Gastrocnemius medialis (tissue), 4 donors: ENCODE data around the gene SLC22A12. TPM values are rescaled to one million over a fixed set of nuclear protein-coding genes. Genes with fewer than 3 reads are reported as not detected.

Experiments
- ATAC-seq, 2 donors: fragments of 150-250 bp; one replicate each; pipeline ENCODE4 v1.9.1; 2016
- DNase-seq, 2 donors: peaks; one replicate each; pipeline ENCODE4 v3.0.0-alpha.2; 2019
- H3K27ac ChIP-seq, 4 donors: fragments of 200-600 bp; sonication (generic); 1 replicate in 1 of 4; 2 replicates in 3 of 4; pipeline ENCODE4 v1.5.1; 2016 to 2018; ENCODE audit warnings: mild to moderate bottlenecking in 2 of 4, moderate library complexity in 1 of 4
- H3K27me3 ChIP-seq, 3 donors: fragments of 200-600 bp; sonication (generic) in 2 of 3; 1 replicate in 1 of 3; 2 replicates in 2 of 3; pipeline versions ENCODE4 v1.5.1 to v1.6.0; 2016 to 2019; ENCODE audit warnings: mild to moderate bottlenecking in 1 of 3, moderate library complexity in 1 of 3
- H3K36me3 ChIP-seq, 2 donors: fragments of 200-600 bp; sonication (generic) in 1 of 2; one replicate each; pipeline ENCODE4 v1.5.1; 2017 to 2018
- H3K4me1 ChIP-seq, 2 donors: fragments of 200-600 bp; sonication (generic) in 1 of 2; one replicate each; pipeline ENCODE4 v1.5.1; 2016 to 2017; ENCODE audit warnings: mild to moderate bottlenecking in 2 of 2
- H3K4me3 ChIP-seq, 4 donors: fragments of 200-600 bp; sonication (generic) in 3 of 4; 1 replicate in 1 of 4; 2 replicates in 3 of 4; pipeline ENCODE4 v1.5.1; 2016 to 2019; ENCODE audit warnings: mild to moderate bottlenecking in 2 of 4
- H3K9me3 ChIP-seq, 3 donors: fragments of 200-600 bp; sonication (generic) in 2 of 3; 1 replicate in 1 of 3; 2 replicates in 2 of 3; pipeline ENCODE4 v1.5.1; 2016 to 2019
- POLR2A ChIP-seq, 2 donors: fragments of 450-650 bp; IDR thresholded peaks; one replicate each; pipeline ENCODE4 v1.6.1; 2017; ENCODE audit warnings: antibody characterized with exemption in 2 of 2, mild to moderate bottlenecking in 2 of 2, moderate library complexity in 2 of 2
- in situ Hi-C, 4 donors: fragments of 200-750 bp; cut with MboI; loops; one replicate each; pipeline versions ENCODE4 v1.15.0 to v1.8.0; 2017; ENCODE audit warnings: low sequenced_read_pairs in 4 of 4
- intact Hi-C: fragments of 100-400 bp; cut with DNase I; formaldehyde crosslinking; loops from one replicate; pipeline ENCODE4 v1.15.1; 2023; ENCODE audit warnings: low total_unique reads
- total RNA-seq, 4 donors: library from RNA; depleted of rRNA; stranded (reverse); fragments of >200 nt; gene quantifications; one replicate each; pipeline versions ENCODE4 v1.1.0 to v1.2.3, GENCODE V29; 2016
- TF ChIP-seq, protein P1 (sequence below), 5 experiments: fragments of 450-650 bp in 3 of 5; fragments of 200-600 bp in 2 of 5; sonication (generic) in 2 of 5; IDR thresholded peaks in 4 of 5; conservative IDR thresholded peaks in 1 of 5; 1 replicate in 4 of 5; 2 replicates in 1 of 5; pipeline ENCODE4 v1.5.1; 2016 to 2019; ENCODE audit warnings: antibody characterized with exemption in 5 of 5, mild to moderate bottlenecking in 3 of 5, moderate library complexity in 3 of 5

The SLC22A12 gene
- total RNA-seq, 4 donors from 2014 or later: not detected

DNA sequence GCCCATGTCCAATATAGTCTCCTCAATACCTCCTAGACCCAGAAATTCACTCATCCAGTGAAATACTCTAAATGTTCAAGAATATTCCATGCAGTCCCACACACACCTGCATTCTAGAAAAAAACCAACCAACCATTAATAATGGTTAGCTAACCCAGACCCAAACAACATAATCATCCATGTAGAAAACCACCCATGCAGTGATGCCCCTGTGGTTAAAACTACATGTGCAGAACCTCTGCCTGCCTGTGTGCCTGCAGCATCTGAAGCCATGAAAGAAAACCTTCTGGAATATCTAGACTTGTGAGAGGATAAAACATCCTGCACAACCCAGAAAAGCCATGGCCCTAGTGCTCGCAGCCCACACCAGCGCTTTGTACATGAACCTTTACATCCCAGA, 47.8 kb downstream of the SLC22A12 start:
- Histone ChIP-seq H3K36me3 (no peaks in the 10 kb centered on the region), H3K27ac (no peak overlapping the region), H3K9me3 (no peaks in the 10 kb centered on the region), H3K4me3 (no peak overlapping the region), H3K4me1 (no peaks in the 10 kb centered on the region), H3K27me3 (peaks cover 47 to 70% (median 51%) of the 10 kb centered on the region in 3 donors)
- ATAC-seq: no peak
- TF ChIP-seq, protein P1, sequence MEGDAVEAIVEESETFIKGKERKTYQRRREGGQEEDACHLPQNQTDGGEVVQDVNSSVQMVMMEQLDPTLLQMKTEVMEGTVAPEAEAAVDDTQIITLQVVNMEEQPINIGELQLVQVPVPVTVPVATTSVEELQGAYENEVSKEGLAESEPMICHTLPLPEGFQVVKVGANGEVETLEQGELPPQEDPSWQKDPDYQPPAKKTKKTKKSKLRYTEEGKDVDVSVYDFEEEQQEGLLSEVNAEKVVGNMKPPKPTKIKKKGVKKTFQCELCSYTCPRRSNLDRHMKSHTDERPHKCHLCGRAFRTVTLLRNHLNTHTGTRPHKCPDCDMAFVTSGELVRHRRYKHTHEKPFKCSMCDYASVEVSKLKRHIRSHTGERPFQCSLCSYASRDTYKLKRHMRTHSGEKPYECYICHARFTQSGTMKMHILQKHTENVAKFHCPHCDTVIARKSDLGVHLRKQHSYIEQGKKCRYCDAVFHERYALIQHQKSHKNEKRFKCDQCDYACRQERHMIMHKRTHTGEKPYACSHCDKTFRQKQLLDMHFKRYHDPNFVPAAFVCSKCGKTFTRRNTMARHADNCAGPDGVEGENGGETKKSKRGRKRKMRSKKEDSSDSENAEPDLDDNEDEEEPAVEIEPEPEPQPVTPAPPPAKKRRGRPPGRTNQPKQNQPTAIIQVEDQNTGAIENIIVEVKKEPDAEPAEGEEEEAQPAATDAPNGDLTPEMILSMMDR (IDR thresholded peaks at IDR 0.05 in 4 of 5, conservative IDR thresholded peaks at IDR 0.05 in 1 of 5): no peak
- no peak for TF ChIP-seq POLR2A (IDR thresholded peaks at IDR 0.05)
- intact Hi-C loops (no loop called here), in situ Hi-C loops (no loop called here)
- no peak for DNase-seq

- no peaks in the 10 kb centered on the region for H3K36me3 ChIP-seq
- no peak for TF ChIP-seq POLR2A (IDR thresholded peaks at IDR 0.05)
- TF ChIP-seq, protein P1 (IDR thresholded peaks at IDR 0.05 in 4 of 5, conservative IDR thresholded peaks at IDR 0.05 in 1 of 5): no peak
- in situ Hi-C loops (no loop called here), intact Hi-C loops (no loop called here)
- peaks cover 53 to 78% (median 58%) of the 10 kb centered on the region in 3 donors for H3K27me3 ChIP-seq
- ATAC-seq (no peak), DNase-seq (no peak)
- no peak overlapping the region for H3K4me3 ChIP-seq
- no peaks in the 10 kb centered on the region for H3K9me3 ChIP-seq
- H3K27ac ChIP-seq: no peak overlapping the region
- H3K4me1 ChIP-seq: no peaks in the 10 kb centered on the region
These were observed 48.9 kb downstream of the SLC22A12 start for GRCh38 chr11:64639885-64640284.

DNA sequence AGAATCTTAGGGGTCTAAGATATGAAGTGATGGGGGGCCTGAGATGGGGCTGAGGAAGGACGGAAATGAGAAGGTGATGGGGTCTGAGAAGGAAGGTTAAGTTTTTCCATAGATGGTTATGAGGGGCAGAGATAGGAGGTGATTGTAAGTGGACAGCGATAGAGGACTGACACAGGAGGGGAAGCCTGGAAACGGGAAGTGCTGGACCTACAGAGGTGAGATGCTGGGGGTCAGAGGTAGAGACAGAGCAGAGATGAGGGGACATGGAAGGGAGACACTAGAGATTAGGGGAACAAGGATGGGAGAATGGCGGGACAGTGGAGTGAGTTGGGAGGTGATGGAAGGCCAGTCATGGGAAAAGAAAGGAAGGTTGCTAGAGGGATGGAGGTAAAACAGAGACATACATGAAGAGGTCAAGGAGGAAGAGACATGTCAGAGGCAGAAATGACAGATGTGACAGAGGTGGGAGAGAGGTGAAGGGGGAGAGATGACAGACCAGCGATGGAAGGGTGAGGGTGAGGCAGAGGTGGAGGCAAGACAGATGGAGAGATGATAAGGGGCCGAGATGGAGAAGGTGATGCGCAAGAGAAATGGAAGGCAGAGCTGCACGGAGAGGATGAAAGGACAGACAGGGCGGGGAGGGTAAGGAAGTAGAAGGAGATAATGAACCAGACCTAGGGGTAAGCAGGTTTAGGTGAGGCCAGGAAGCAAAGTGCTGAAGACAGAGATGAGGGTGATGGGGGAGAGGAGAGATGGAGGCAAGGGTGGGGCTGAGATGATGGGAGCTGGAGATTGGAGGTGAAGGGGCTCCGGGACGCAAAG, 50.8 kb downstream of the SLC22A12 start:
- Histone ChIP-seq H3K27ac (no peak overlapping the region), H3K4me3 (no peak overlapping the region), H3K27me3 (peaks cover 53 to 67% (median 56%) of the 10 kb centered on the region in 3 donors)

DNA sequence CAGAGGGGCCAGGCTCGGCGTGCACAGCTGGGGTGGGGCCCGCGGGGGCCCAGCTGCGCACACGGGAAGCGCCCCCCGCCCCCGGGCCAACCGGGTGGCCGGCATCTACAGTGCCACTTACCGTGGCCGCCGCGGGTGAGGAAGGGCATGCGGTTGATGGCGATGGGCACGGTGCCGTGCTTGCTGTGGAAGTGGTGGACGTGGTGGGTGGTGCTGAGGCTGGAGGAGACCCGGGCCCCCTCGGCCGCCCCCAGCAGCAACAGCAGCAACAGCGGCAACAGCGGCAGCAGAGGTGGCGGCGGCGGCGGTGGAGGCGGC, 51.4 kb downstream of the SLC22A12 start:
- H3K27ac ChIP-seq: no peak overlapping the region
- in situ Hi-C loops: no loop called here
- no peak overlapping the region for H3K4me3 ChIP-seq
- TF ChIP-seq POLR2A (IDR thresholded peaks at IDR 0.05): no peak
- TF ChIP-seq, protein P1 (IDR thresholded peaks at IDR 0.05 in 4 of 5, conservative IDR thresholded peaks at IDR 0.05 in 1 of 5): no peak
- no peaks in the 10 kb centered on the region for H3K9me3 ChIP-seq
- peaks cover 48 to 61% (median 50%) of the 10 kb centered on the region in 3 donors for H3K27me3 ChIP-seq
- H3K36me3 ChIP-seq: no peaks in the 10 kb centered on the region
- no peak for DNase-seq
- ATAC-seq: no peak
- no peaks in the 10 kb centered on the region for H3K4me1 ChIP-seq
- intact Hi-C loops: no loop called here

More for the DNA sequence above, 50.8 kb downstream of the SLC22A12 start:
- ATAC-seq: no peak
- DNase-seq: no peak
- in situ Hi-C loops: no loop called here
- Histone ChIP-seq H3K36me3 (no peaks in the 10 kb centered on the region), H3K9me3 (no peaks in the 10 kb centered on the region), H3K4me1 (no peaks in the 10 kb centered on the region)
- no peak for TF ChIP-seq POLR2A (IDR thresholded peaks at IDR 0.05)
- TF ChIP-seq, protein P1 (IDR thresholded peaks at IDR 0.05 in 4 of 5, conservative IDR thresholded peaks at IDR 0.05 in 1 of 5): no peak
- intact Hi-C loops: no loop called here
